ENCODE data around the gene SHISA2. TPM values are rescaled to one million over a fixed set of nuclear protein-coding genes. Genes with fewer than 3 reads are reported as not detected.
"Not testable (repeated sequence)": the region's sequence is repeated elsewhere in the genome, so short reads cannot be mapped to it uniquely, and the experiment has no call there.

SHISA2 gene
- polyA plus RNA-seq, 1 experiment, result not detected

GRCh38 chr13:26074706-26075105, 22.9 kb upstream of the SHISA2 start:
- Histone ChIP-seq H3K27me3 (ENCODE audit: control insufficient read depth, insufficient read depth, low read length) (no peaks in the 10 kb centered on the region), H3K36me3 (ENCODE audit: control insufficient read depth, insufficient read depth, low read length) (no peaks in the 10 kb centered on the region), H3K4me3 (ENCODE audit: low read depth, low read length) (no peak overlapping the region)
- DNase-seq (ENCODE audit: low read depth), result peak; percentile 9
- ChIA-PET POLR2A (no interaction called here), CTCF (interaction anchor here (0.6 to 3.7 kb wide), 2 partner anchors 9 to 500 kb away, joined by 3 to 19 read pairs; no protein-coding TSS in a partner anchor)
- no peak for TF ChIP-seq CTCF (IDR thresholded peaks at IDR 0.05; ENCODE audit: insufficient read depth, low read depth, low read length)

- H3K4me3 ChIP-seq (ENCODE audit: low read depth, low read length); H3K36me3 ChIP-seq (ENCODE audit: control insufficient read depth, insufficient read depth, low read length); POLR2A ChIA-PET; H3K27me3 ChIP-seq (ENCODE audit: control insufficient read depth, insufficient read depth, low read length); DNase-seq (ENCODE audit: low read depth): not testable (repeated sequence)
- CTCF ChIA-PET, result interaction anchor here (1.4 to 2.9 kb wide), 2 partner anchors 12 to 498 kb away, joined by 3 to 12 read pairs; no protein-coding TSS in a partner anchor
Measured at GRCh38 chr13:26072335-26072734, 20.5 kb upstream of the SHISA2 start.

- H3K36me3 ChIP-seq (ENCODE audit: control insufficient read depth, insufficient read depth, low read length), result no peaks in the 10 kb centered on the region
- no peaks in the 10 kb centered on the region for H3K27me3 ChIP-seq (ENCODE audit: control insufficient read depth, insufficient read depth, low read length)
- no peak for DNase-seq (ENCODE audit: low read depth)
- no peak for TF ChIP-seq CTCF (IDR thresholded peaks at IDR 0.05; ENCODE audit: insufficient read depth, low read depth, low read length)
- no peak overlapping the region for H3K4me3 ChIP-seq (ENCODE audit: low read depth, low read length)
- ChIA-PET CTCF (interaction anchor here (0.8 to 2.9 kb wide), 3 partner anchors 10 to 497 kb away, joined by 3 to 12 read pairs (median 3); no protein-coding TSS in a partner anchor), POLR2A (no interaction called here)
Measured at GRCh38 chr13:26071691-26072090, 19.9 kb upstream of the SHISA2 start.

GRCh38 chr13:26069642-26070041, 17.8 kb upstream of the SHISA2 start:
- POLR2A ChIA-PET; H3K27me3 ChIP-seq (ENCODE audit: control insufficient read depth, insufficient read depth, low read length); CTCF ChIA-PET; H3K4me3 ChIP-seq (ENCODE audit: low read depth, low read length); DNase-seq (ENCODE audit: low read depth); H3K36me3 ChIP-seq (ENCODE audit: control insufficient read depth, insufficient read depth, low read length): not testable (repeated sequence)

GRCh38 chr13:26068372-26068771, 16.6 kb upstream of the SHISA2 start:
- DNase-seq (ENCODE audit: low read depth); H3K4me3 ChIP-seq (ENCODE audit: low read depth, low read length); POLR2A ChIA-PET; H3K27me3 ChIP-seq (ENCODE audit: control insufficient read depth, insufficient read depth, low read length); H3K36me3 ChIP-seq (ENCODE audit: control insufficient read depth, insufficient read depth, low read length): not testable (repeated sequence)
- CTCF ChIA-PET, result interaction anchor here (0.7 to 2.4 kb wide), 2 partner anchors 233 to 494 kb away, joined by 3 to 18 read pairs; no protein-coding TSS in a partner anchor

GRCh38 chr13:26067601-26068000, 15.8 kb upstream of the SHISA2 start:
- no peaks in the 10 kb centered on the region for H3K36me3 ChIP-seq (ENCODE audit: control insufficient read depth, insufficient read depth, low read length)
- ChIA-PET CTCF (interaction anchor here (0.7 to 2.4 kb wide), 2 partner anchors 233 to 493 kb away, joined by 3 to 18 read pairs; no protein-coding TSS in a partner anchor), POLR2A (no interaction called here)
- no peak for TF ChIP-seq CTCF (IDR thresholded peaks at IDR 0.05; ENCODE audit: insufficient read depth, low read depth, low read length)
- H3K27me3 ChIP-seq (ENCODE audit: control insufficient read depth, insufficient read depth, low read length), result no peaks in the 10 kb centered on the region
- DNase-seq (ENCODE audit: low read depth), result no peak
- H3K4me3 ChIP-seq (ENCODE audit: low read depth, low read length), result no peak overlapping the region

GRCh38 chr13:26066492-26066891, 14.7 kb upstream of the SHISA2 start:
- H3K27me3 ChIP-seq (ENCODE audit: control insufficient read depth, insufficient read depth, low read length); POLR2A ChIA-PET; CTCF ChIA-PET; H3K36me3 ChIP-seq (ENCODE audit: control insufficient read depth, insufficient read depth, low read length); H3K4me3 ChIP-seq (ENCODE audit: low read depth, low read length); DNase-seq (ENCODE audit: low read depth): not testable (repeated sequence)
